Liver (tissue), 3 donors: ENCODE data around the gene C19orf25.

Source experiments
- CTCF ChIP-seq: fragments of 150-350 bp; IDR thresholded peaks from 2 replicates; pipeline ENCODE4 v1.5.1; 2017; ENCODE audit warnings: improper control_type of control experiment, low read depth, low read length; ENCODE audit not compliant: missing input control
- EGR1 ChIP-seq, 2 donors: IDR thresholded peaks; 2 replicates each; pipeline ENCODE4 v1.6.1; 2016 to 2018; ENCODE audit warnings: antibody characterized with exemption in 2 of 2, low read depth in 2 of 2
- FOXA2 ChIP-seq: IDR thresholded peaks from 2 replicates; pipeline ENCODE4 v1.6.1; 2016; ENCODE audit warnings: antibody characterized with exemption
- GABPA ChIP-seq, 2 donors: IDR thresholded peaks in 1 of 2; conservative IDR thresholded peaks in 1 of 2; 2 replicates each; pipeline ENCODE4 v1.6.1; 2016; ENCODE audit warnings: antibody characterized with exemption in 2 of 2, mild to moderate bottlenecking in 1 of 2, moderate library complexity in 1 of 2
- HNF4G ChIP-seq: IDR thresholded peaks from 2 replicates; pipeline ENCODE4 v1.6.1; 2016; ENCODE audit warnings: antibody characterized with exemption
- JUND ChIP-seq, 2 donors: IDR thresholded peaks; 2 replicates each; pipeline ENCODE4 v1.6.1; 2016; ENCODE audit warnings: antibody characterized with exemption in 2 of 2
- MAX ChIP-seq: IDR thresholded peaks from 2 replicates; pipeline ENCODE4 v1.6.1; 2016; ENCODE audit warnings: antibody characterized with exemption
- NR2F2 ChIP-seq: IDR thresholded peaks from 2 replicates; pipeline ENCODE4 v1.6.1; 2016; ENCODE audit warnings: antibody characterized with exemption
- RAD21 ChIP-seq, 2 donors: IDR thresholded peaks; 2 replicates each; pipeline ENCODE4 v1.6.1; 2016; ENCODE audit warnings: antibody characterized with exemption in 2 of 2, mild to moderate bottlenecking in 2 of 2
- REST ChIP-seq: IDR thresholded peaks from 2 replicates; pipeline ENCODE4 v1.6.1; 2016; ENCODE audit warnings: antibody characterized with exemption, mild to moderate bottlenecking
- RXRA ChIP-seq, 2 donors: IDR thresholded peaks; 2 replicates each; pipeline ENCODE4 v1.6.1; 2017 to 2018; ENCODE audit warnings: antibody characterized with exemption in 2 of 2, mild to moderate bottlenecking in 1 of 2
- SP1 ChIP-seq: IDR thresholded peaks from 2 replicates; pipeline ENCODE4 v1.6.1; 2018; ENCODE audit warnings: antibody characterized with exemption, mild to moderate bottlenecking
- TAF1 ChIP-seq: conservative IDR thresholded peaks from 2 replicates; pipeline ENCODE4 v1.6.1; 2016; ENCODE audit warnings: antibody characterized with exemption, mild to moderate bottlenecking
- ZBTB33 ChIP-seq: IDR thresholded peaks from 2 replicates; pipeline ENCODE4 v1.6.1; 2016; ENCODE audit warnings: antibody characterized with exemption
- donor health status: healthy.
- donor health status: healthy.

- no peak for TF ChIP-seq CTCF
- no peak for TF ChIP-seq GABPA (IDR thresholded peaks at IDR 0.05 in 1 of 2, conservative IDR thresholded peaks at IDR 0.05 in 1 of 2)
- no peak for TF ChIP-seq RXRA (IDR thresholded peaks at IDR 0.05)
- TF ChIP-seq ZBTB33, result no peak
- no peak for TF ChIP-seq EGR1 (IDR thresholded peaks at IDR 0.05; ENCODE audit: low read depth in 2 of 2)
- no peak for TF ChIP-seq REST
- TF ChIP-seq TAF1, result no peak
- no peak for TF ChIP-seq SP1
- no peak for TF ChIP-seq NR2F2
- no peak for TF ChIP-seq JUND (IDR thresholded peaks at IDR 0.05)
- TF ChIP-seq RAD21 (IDR thresholded peaks at IDR 0.05), result no peak
- no peak for TF ChIP-seq FOXA2
- TF ChIP-seq HNF4G, result no peak
- TF ChIP-seq MAX, result no peak
These were observed 43.8 kb upstream of the C19orf25 start for GRCh38 chr19:1522838-1523237.
